Muscle layer of colon (tissue), 2 donors: ENCODE data around the gene GPR162.

Experiments used
- H3K27ac ChIP-seq: one replicate; pipeline ENCODE4 v1.7.0; 2013; ENCODE audit warnings: low read depth, mild to moderate bottlenecking, low read length, moderate library complexity
- H3K27me3 ChIP-seq, 2 donors: one replicate each; pipeline ENCODE4 v1.7.0; 2013; ENCODE audit warnings: low read length in 2 of 2, mild to moderate bottlenecking in 2 of 2; ENCODE audit not compliant: insufficient read depth in 2 of 2, control insufficient read depth in 1 of 2
- H3K36me3 ChIP-seq: one replicate; pipeline ENCODE4 v1.7.0; 2013; ENCODE audit warnings: mild to moderate bottlenecking, low read length; ENCODE audit not compliant: insufficient read depth
- H3K4me1 ChIP-seq: one replicate; pipeline ENCODE4 v1.7.0; 2013; ENCODE audit warnings: mild to moderate bottlenecking, low read length; ENCODE audit not compliant: insufficient read depth
- H3K4me3 ChIP-seq, 2 donors: one replicate each; pipeline ENCODE4 v1.7.0; 2013; ENCODE audit warnings: low read length in 2 of 2, low read depth in 1 of 2, mild to moderate bottlenecking in 1 of 2, moderate library complexity in 1 of 2
- H3K9ac ChIP-seq: one replicate; pipeline ENCODE4 v1.7.0; 2013; ENCODE audit warnings: low read length
- H3K9me3 ChIP-seq: one replicate; pipeline ENCODE4 v1.7.0; 2013; ENCODE audit warnings: mild to moderate bottlenecking, low read length
- donor health status: abdominal sarcoma.
- donor health status: Adenocarcinoma of cecum.

Gene GPR162, protein sequence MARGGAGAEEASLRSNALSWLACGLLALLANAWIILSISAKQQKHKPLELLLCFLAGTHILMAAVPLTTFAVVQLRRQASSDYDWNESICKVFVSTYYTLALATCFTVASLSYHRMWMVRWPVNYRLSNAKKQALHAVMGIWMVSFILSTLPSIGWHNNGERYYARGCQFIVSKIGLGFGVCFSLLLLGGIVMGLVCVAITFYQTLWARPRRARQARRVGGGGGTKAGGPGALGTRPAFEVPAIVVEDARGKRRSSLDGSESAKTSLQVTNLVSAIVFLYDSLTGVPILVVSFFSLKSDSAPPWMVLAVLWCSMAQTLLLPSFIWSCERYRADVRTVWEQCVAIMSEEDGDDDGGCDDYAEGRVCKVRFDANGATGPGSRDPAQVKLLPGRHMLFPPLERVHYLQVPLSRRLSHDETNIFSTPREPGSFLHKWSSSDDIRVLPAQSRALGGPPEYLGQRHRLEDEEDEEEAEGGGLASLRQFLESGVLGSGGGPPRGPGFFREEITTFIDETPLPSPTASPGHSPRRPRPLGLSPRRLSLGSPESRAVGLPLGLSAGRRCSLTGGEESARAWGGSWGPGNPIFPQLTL

GRCh38 chr12:6821591-6822425 lies at the start of gene GPR162:
Gene GPR162 (plus strand): TSS chr12:6821821. CDS start chr12:6823899, 2,078 bp downstream.
- Histone ChIP-seq H3K4me3 (peak within 1 kb of the TSS; percentile 39 to 58), H3K9ac (peak within 1 kb of the TSS; percentile 37), H3K9me3 (no peaks in the 10 kb centered on the region), H3K4me1 (peaks cover 26% of the 10 kb centered on the region), H3K27ac (peak within 1 kb of the TSS; percentile 54), H3K27me3 (no peaks in the 10 kb centered on the region), H3K36me3 (no peaks in the 10 kb centered on the region)

- peak within 1 kb of the TSS in 1 of 2 donors; percentile 11 for H3K4me3 ChIP-seq
- no peaks in the 10 kb centered on the region for H3K27me3 ChIP-seq
- peak within 1 kb of the TSS; percentile 57 for H3K27ac ChIP-seq
- H3K36me3 ChIP-seq = peaks cover 14% of the 10 kb centered on the region
- H3K9ac ChIP-seq = no peak within 1 kb of the TSS
- peaks cover 52% of the 10 kb centered on the region for H3K4me1 ChIP-seq
- H3K9me3 ChIP-seq = no peaks in the 10 kb centered on the region
These were observed 49.3 kb upstream of the GPR162 start, which contains the start of gene LAG3 for GRCh38 chr12:6772331-6772695. Gene LAG3 (plus strand): TSS chr12:6772520. CDS start chr12:6772853, 333 bp downstream.

GRCh38 chr12:6772726-6773589 lies 48.7 kb upstream of the GPR162 start:
- no peaks in the 10 kb centered on the region for H3K9me3 ChIP-seq
- no peak overlapping the region for H3K4me3 ChIP-seq
- no peaks in the 10 kb centered on the region for H3K27me3 ChIP-seq
- H3K9ac ChIP-seq = no peak overlapping the region
- no peak overlapping the region for H3K27ac ChIP-seq
- peaks cover 14% of the 10 kb centered on the region for H3K36me3 ChIP-seq
- peaks cover 58% of the 10 kb centered on the region for H3K4me1 ChIP-seq

DNA sequence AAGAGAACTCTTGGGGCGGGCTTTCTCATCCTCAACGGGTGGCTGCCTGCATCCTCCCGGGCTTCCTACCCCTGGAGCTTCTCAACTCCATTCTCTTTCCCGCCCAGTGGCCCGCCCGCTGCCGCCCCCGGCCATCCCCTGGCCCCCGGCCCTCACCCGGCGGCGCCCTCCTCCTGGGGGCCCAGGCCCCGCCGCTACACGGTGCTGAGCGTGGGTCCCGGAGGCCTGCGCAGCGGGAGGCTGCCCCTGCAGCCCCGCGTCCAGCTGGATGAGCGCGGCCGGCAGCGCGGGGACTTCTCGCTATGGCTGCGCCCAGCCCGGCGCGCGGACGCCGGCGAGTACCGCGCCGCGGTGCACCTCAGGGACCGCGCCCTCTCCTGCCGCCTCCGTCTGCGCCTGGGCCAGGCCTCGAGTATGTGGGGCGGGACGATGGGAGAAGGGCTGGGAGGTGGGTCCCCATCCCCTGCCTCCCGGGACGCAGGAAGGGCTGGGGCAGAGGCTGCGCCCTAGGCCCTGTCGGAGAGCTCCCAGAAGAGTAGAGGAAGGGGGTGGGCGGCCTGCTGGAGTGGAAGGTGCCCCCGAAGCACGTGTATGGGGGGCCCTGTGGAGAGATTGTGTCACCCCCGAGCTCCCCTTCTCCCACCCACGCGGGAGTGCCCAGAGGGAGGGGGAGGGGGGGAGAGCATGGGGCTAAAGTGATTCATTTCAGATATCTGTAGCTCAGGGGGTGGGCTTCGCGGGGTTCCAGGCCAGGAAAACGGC lies 47.9 kb upstream of the GPR162 start:
- Histone ChIP-seq H3K9me3 (no peaks in the 10 kb centered on the region), H3K4me1 (peaks cover 52% of the 10 kb centered on the region), H3K36me3 (peaks cover 14% of the 10 kb centered on the region), H3K27ac (no peak overlapping the region), H3K9ac (no peak overlapping the region), H3K4me3 (no peak overlapping the region), H3K27me3 (no peaks in the 10 kb centered on the region)

- Histone ChIP-seq H3K4me1 (peaks cover 50% of the 10 kb centered on the region), H3K36me3 (peaks cover 10% of the 10 kb centered on the region), H3K27me3 (no peaks in the 10 kb centered on the region), H3K4me3 (no peak overlapping the region), H3K9ac (no peak overlapping the region), H3K9me3 (no peaks in the 10 kb centered on the region), H3K27ac (no peak overlapping the region)
These were observed 47.0 kb upstream of the GPR162 start for GRCh38 chr12:6774499-6775062.

- no peak overlapping the region for H3K27ac ChIP-seq
- H3K36me3 ChIP-seq = peaks cover 7% of the 10 kb centered on the region
- H3K4me3 ChIP-seq = no peak overlapping the region
- H3K9ac ChIP-seq = no peak overlapping the region
- H3K9me3 ChIP-seq = no peaks in the 10 kb centered on the region
- H3K27me3 ChIP-seq = no peaks in the 10 kb centered on the region
- peaks cover 41% of the 10 kb centered on the region for H3K4me1 ChIP-seq
These were observed 46.1 kb upstream of the GPR162 start for GRCh38 chr12:6775185-6776174.

GRCh38 chr12:6777386-6777785 lies 44.2 kb upstream of the GPR162 start:
- Histone ChIP-seq H3K9ac (peak overlapping the region; percentile 59), H3K4me1 (peaks cover 25% of the 10 kb centered on the region), H3K27ac (peak overlapping the region; percentile 91), H3K36me3 (no peaks in the 10 kb centered on the region), H3K9me3 (no peaks in the 10 kb centered on the region), H3K27me3 (no peaks in the 10 kb centered on the region), H3K4me3 (peak overlapping the region in 1 of 2 donors; percentile 62)

DNA sequence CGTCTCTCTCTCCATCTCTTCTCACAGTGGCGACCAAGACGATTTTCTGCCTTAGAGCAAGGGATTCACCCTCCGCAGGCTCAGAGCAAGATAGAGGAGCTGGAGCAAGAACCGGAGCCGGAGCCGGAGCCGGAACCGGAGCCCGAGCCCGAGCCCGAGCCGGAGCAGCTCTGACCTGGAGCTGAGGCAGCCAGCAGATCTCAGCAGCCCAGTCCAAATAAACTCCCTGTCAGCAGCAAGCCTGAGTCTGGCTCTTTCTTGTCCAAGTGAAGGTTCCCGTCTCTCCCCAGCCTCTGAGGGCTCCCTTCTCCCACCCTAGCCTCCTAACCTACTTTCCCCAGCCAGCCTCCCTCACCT lies 43.4 kb upstream of the GPR162 start:
- H3K9me3 ChIP-seq = no peaks in the 10 kb centered on the region
- H3K4me3 ChIP-seq = peak overlapping the region; percentile 51 to 62
- H3K4me1 ChIP-seq = peaks cover 19% of the 10 kb centered on the region
- H3K27ac ChIP-seq = peak overlapping the region; percentile 91
- H3K9ac ChIP-seq = peak overlapping the region; percentile 59
- H3K36me3 ChIP-seq = no peaks in the 10 kb centered on the region
- no peaks in the 10 kb centered on the region for H3K27me3 ChIP-seq
